Measurements from ENCODE around the gene SGSH. TPM values are rescaled to one million over a fixed set of nuclear protein-coding genes. Genes with fewer than 3 reads are reported as not detected.

SGSH gene
- total RNA-seq, result 10 to 100 TPM in 1 of 4 donors, 1 to 10 TPM in 3; 3.2 to 11.7 (median 6.1) TPM

DNA sequence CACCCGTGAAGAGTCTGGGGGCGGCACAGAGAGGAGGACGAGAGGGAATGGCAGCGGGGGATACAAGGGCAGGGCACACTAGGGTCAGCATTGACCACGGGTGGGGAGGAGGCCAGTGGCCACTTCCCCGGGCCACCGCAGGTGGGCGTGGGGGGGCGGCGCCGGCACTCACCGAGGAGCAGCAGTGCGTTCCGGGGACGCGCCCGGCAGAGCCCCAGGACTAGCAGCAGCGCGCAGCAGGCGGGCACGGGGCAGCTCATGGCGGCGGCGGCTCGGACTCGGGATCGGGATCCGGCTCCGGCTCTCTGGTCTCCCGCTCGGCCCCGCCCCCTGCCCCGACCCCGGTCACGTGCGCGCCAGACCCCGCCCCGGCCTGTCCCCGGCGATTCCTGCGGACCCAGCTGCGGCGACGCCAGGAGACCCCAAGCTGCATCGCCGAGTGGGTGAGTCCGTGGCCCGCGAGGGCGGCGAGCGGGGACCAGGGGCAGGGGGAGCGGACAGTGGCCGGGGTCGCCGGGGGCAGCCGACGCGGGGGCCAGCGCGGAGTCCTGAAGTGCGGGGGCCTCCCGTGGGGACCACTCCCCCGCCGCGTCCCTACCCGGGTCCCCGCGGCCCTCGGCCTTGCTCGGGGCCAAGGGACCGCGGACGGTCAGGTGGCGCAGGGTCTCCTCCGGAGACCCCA is at the start of gene SGSH, which contains the start of gene SLC26A11:
TSS of gene SGSH (minus strand) at position 280 of the 682 bp plus-strand sequence. CDS start at position 260, 20 bp downstream.
TSS of gene SLC26A11 (plus strand) at position 374 of the 682 bp plus-strand sequence. CDS start 1,134 bp downstream, outside the sequence.
- Histone ChIP-seq H3K27me3 (no peaks in the 10 kb centered on the region), H3K36me3 (peaks cover 0 to 20% of the 10 kb centered on the region in 2 donors), H3K4me1 (peaks cover 17 to 23% of the 10 kb centered on the region in 2 donors), H3K9me3 (no peaks in the 10 kb centered on the region), H3K27ac (peak within 1 kb of the TSS; percentile 82 to 85 (median 84)), H3K4me3 (peak within 1 kb of the TSS; percentile 69 to 90 (median 78))
- ATAC-seq, result peak; percentile 77 to 79
- TF ChIP-seq CTCF (IDR thresholded peaks at IDR 0.05 in 4 of 5, conservative IDR thresholded peaks at IDR 0.05 in 1 of 5) (peak in 2 of 5 experiments; percentile 15 to 19), POLR2A (IDR thresholded peaks at IDR 0.05) (peak; percentile 51 to 60)
- intact Hi-C loops (cut with DNase I; ENCODE audit: low total_unique reads) (no loop called here), in situ Hi-C loops (cut with MboI; ENCODE audit: low sequenced_read_pairs in 4 of 4) (no loop called here)
- DNase-seq, result peak; percentile 65 to 67

GRCh38 chr17:80269405-80269807 is 49.3 kb upstream of the SGSH start:
- DNase-seq, result no peak
- TF ChIP-seq CTCF (IDR thresholded peaks at IDR 0.05 in 4 of 5, conservative IDR thresholded peaks at IDR 0.05 in 1 of 5) (no peak), POLR2A (IDR thresholded peaks at IDR 0.05) (no peak)
- Histone ChIP-seq H3K27me3 (no peaks in the 10 kb centered on the region), H3K9me3 (no peaks in the 10 kb centered on the region), H3K4me3 (no peak overlapping the region), H3K27ac (no peak overlapping the region), H3K36me3 (peaks cover 0 to 23% of the 10 kb centered on the region in 2 donors), H3K4me1 (no peaks in the 10 kb centered on the region)
- intact Hi-C loops (cut with DNase I; ENCODE audit: low total_unique reads), result loop anchor here (10.0 kb wide), 1 partner anchor 265 kb away; no protein-coding TSS in a partner anchor
- in situ Hi-C loops (cut with MboI; ENCODE audit: low sequenced_read_pairs in 4 of 4), result no loop called here
- ATAC-seq, result no peak

DNA sequence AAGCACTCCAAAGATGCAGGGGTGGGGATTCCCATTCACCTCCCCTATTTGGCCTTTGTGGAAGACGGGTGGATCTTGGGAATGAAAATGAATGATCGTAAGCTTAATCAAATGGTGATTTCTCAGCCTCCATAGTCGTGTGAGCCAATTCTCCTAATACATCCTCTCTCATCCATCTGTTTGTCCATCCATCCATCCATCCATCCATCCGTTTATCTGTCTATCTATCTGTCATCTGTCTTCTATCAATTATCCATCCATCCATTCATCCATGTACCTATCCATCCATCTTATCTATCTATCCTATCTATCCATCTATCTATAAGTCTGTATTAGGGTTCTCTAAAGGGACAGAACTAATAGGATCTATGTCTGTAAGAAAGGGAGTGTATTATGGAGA is 48.3 kb upstream of the SGSH start:
- DNase-seq (no peak), ATAC-seq (no peak)
- Histone ChIP-seq H3K27ac (no peak overlapping the region), H3K36me3 (peaks cover 0 to 16% of the 10 kb centered on the region in 2 donors), H3K4me3 (no peak overlapping the region), H3K9me3 (no peaks in the 10 kb centered on the region), H3K4me1 (peaks cover 6 to 8% of the 10 kb centered on the region in 2 donors), H3K27me3 (no peaks in the 10 kb centered on the region)
- no peak for TF ChIP-seq POLR2A (IDR thresholded peaks at IDR 0.05)
- TF ChIP-seq CTCF (IDR thresholded peaks at IDR 0.05 in 4 of 5, conservative IDR thresholded peaks at IDR 0.05 in 1 of 5), result no peak
- intact Hi-C loops (cut with DNase I; ENCODE audit: low total_unique reads) (loop anchor here (10.0 kb wide), 1 partner anchor 264 kb away; no protein-coding TSS in a partner anchor), in situ Hi-C loops (cut with MboI; ENCODE audit: low sequenced_read_pairs in 4 of 4) (no loop called here)

- no peak for ATAC-seq
- DNase-seq, result no peak
- intact Hi-C loops (cut with DNase I; ENCODE audit: low total_unique reads) (loop anchor here (10.0 kb wide), 1 partner anchor 263 kb away; no protein-coding TSS in a partner anchor), in situ Hi-C loops (cut with MboI; ENCODE audit: low sequenced_read_pairs in 4 of 4) (no loop called here)
- Histone ChIP-seq H3K9me3 (no peaks in the 10 kb centered on the region), H3K4me3 (no peak overlapping the region), H3K27me3 (no peaks in the 10 kb centered on the region), H3K27ac (no peak overlapping the region), H3K4me1 (peaks cover 14 to 18% of the 10 kb centered on the region in 2 donors), H3K36me3 (peaks cover 0 to 16% of the 10 kb centered on the region in 2 donors)
- no peak for TF ChIP-seq POLR2A (IDR thresholded peaks at IDR 0.05)
- TF ChIP-seq CTCF (IDR thresholded peaks at IDR 0.05 in 4 of 5, conservative IDR thresholded peaks at IDR 0.05 in 1 of 5), result no peak
Observed at GRCh38 chr17:80267391-80267790, 47.3 kb upstream of the SGSH start.
